ENCODE data around the gene FGF4.

DNA sequence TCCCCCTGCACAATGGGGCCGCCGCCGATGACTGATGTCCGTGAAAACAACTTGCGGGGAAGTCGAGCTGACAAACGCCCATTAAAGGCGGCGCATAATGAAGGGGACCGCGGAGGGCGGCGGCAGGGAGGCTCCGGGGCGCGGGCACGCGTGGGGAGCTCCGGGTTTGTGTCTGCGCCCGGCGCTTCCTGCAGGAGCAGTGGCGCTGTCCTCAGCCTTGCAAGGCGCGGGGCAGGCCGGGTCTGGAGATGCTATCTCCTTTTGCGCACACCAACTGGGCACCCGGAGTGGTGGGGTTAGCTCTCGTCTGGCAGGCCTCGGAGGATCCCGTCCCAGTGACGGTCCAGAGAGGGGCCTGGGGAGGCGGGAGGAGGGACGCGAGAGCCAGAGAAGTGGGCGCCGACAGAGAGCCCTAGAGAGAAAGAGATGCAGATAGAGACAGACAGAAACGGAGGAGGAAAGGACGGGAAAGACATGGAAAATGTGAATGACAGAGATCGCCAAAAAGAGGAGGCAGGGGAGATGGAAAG is 44.5 kb upstream of the FGF4 start:
- TF ChIP-seq, protein P1, sequence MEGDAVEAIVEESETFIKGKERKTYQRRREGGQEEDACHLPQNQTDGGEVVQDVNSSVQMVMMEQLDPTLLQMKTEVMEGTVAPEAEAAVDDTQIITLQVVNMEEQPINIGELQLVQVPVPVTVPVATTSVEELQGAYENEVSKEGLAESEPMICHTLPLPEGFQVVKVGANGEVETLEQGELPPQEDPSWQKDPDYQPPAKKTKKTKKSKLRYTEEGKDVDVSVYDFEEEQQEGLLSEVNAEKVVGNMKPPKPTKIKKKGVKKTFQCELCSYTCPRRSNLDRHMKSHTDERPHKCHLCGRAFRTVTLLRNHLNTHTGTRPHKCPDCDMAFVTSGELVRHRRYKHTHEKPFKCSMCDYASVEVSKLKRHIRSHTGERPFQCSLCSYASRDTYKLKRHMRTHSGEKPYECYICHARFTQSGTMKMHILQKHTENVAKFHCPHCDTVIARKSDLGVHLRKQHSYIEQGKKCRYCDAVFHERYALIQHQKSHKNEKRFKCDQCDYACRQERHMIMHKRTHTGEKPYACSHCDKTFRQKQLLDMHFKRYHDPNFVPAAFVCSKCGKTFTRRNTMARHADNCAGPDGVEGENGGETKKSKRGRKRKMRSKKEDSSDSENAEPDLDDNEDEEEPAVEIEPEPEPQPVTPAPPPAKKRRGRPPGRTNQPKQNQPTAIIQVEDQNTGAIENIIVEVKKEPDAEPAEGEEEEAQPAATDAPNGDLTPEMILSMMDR (IDR thresholded peaks at IDR 0.05; ENCODE audit: insufficient read depth, low read length, poor library complexity, severe bottlenecking) = no peak
- TF ChIP-seq EZH2phosphoT487 (conservative IDR thresholded peaks at IDR 0.05; ENCODE audit: low read length) = no peak

Data from SU-DHL-6 (cell line).